Panc1 (cell line): ENCODE measurements around the gene IRGM. TPM values are rescaled to one million over a fixed set of nuclear protein-coding genes. Genes with fewer than 3 reads are reported as not detected.
"Not testable (repeated sequence)": the region's sequence is repeated elsewhere in the genome, so short reads cannot be mapped to it uniquely, and the experiment has no call there.

Experiments used
- ATAC-seq: fragments of 200-7000 bp; cut with Tn5 transposase; 2 replicates; pipeline ENCODE4 v1.9.1; 2020; ENCODE audit warnings: mild to moderate bottlenecking, moderate library complexity
- BruUV-seq: library from RNA; stranded (reverse); fragments of 400-500 nt; replicated peaks from 2 replicates; lab custom pipeline; 2021; lab: Mats Ljungman, UMichigan
- CTCF ChIA-PET: fragments of 300-600 bp; sonication (Branson Sonifier 250); formaldehyde crosslinking; loops from one replicate; lab custom pipeline; 2022; ENCODE audit warnings: antibody characterized with exemption; lab: Charles Lee
- POLR2A ChIA-PET: fragments of 300-600 bp; sonication (Branson Sonifier 250); formaldehyde crosslinking; loops from one replicate; lab custom pipeline; 2022; ENCODE audit warnings: antibody characterized with exemption; lab: Charles Lee
- DNase-seq: peaks from one replicate; pipeline ENCODE4 v3.0.0-alpha.2; 2010; ENCODE audit warnings: low read depth, low spot score
- H3K27ac ChIP-seq: 2 replicates; pipeline ENCODE4 v1.5.1; 2011; ENCODE audit warnings: mild to moderate bottlenecking, low read length, inconsistent platforms
- H3K27me3 ChIP-seq: fragments of 200-500 bp; sonication (Bioruptor generic); 2 replicates; pipeline ENCODE4 v1.6.0; 2014; ENCODE audit warnings: low read length, inconsistent platforms; ENCODE audit not compliant: control insufficient read depth, insufficient read depth
- H3K36me3 ChIP-seq: fragments of 200-500 bp; sonication (Bioruptor generic); 2 replicates; pipeline ENCODE4 v1.5.1; 2014; ENCODE audit warnings: inconsistent platforms, mild to moderate bottlenecking, low read length, moderate library complexity; ENCODE audit not compliant: control insufficient read depth, insufficient read depth
- H3K4me1 ChIP-seq: 2 replicates; pipeline ENCODE4 v1.5.1; 2011; ENCODE audit warnings: inconsistent platforms, mild to moderate bottlenecking, low read length, moderate library complexity; ENCODE audit not compliant: control insufficient read depth, insufficient read depth
- H3K4me3 ChIP-seq, 2 experiments: 2 replicates each; pipeline ENCODE4 v1.5.1; 2011 to 2012; ENCODE audit warnings: low read depth in 2 of 2, low read length in 2 of 2, mild to moderate bottlenecking in 2 of 2, inconsistent platforms in 1 of 2, moderate library complexity in 1 of 2
- H3K9me3 ChIP-seq: fragments of 200-500 bp; sonication (Bioruptor generic); 2 replicates; pipeline ENCODE4 v1.5.1; 2014; ENCODE audit warnings: low read depth, mild to moderate bottlenecking, inconsistent platforms, low read length, moderate library complexity; ENCODE audit not compliant: control insufficient read depth, insufficient read depth
- POLR2AphosphoS5 ChIP-seq: IDR thresholded peaks from 2 replicates; pipeline ENCODE4 v1.6.1; 2012; ENCODE audit warnings: mild to moderate bottlenecking, low read depth, low read length, moderate library complexity
- SIN3A ChIP-seq: IDR thresholded peaks from 2 replicates; pipeline ENCODE4 v1.6.1; 2012; ENCODE audit warnings: low read depth, mild to moderate bottlenecking, low read length, moderate library complexity, borderline replicate concordance; ENCODE audit not compliant: insufficient read depth
- TCF7L2 ChIP-seq: IDR thresholded peaks from 2 replicates; pipeline ENCODE4 v1.6.1; 2011; ENCODE audit warnings: mild to moderate bottlenecking, low read depth, low read length, inconsistent platforms
- in situ Hi-C: cut with HindIII; loops from 2 replicates; pipeline ENCODE4 v1.10.0; 2016; ENCODE audit warnings: low sequenced_read_pairs, low pct_unique_long_range_greater_than_20kb
- intact Hi-C: fragments of 100-400 bp; cut with micrococcal nuclease; formaldehyde crosslinking; loops from one replicate; pipeline ENCODE4 v1.10.0; 2022; ENCODE audit not compliant: unreplicated experiment
- total RNA-seq: library from RNA; stranded (reverse); gene quantifications from one replicate; pipeline ENCODE4 v1.2.1, GENCODE V29; 2021; ENCODE audit not compliant: unreplicated experiment
- TF ChIP-seq, protein P1 (sequence below), 2 experiments: IDR thresholded peaks; 2 replicates each; pipeline ENCODE4 v1.6.1; 2011 to 2012; ENCODE audit warnings: low read depth in 2 of 2, control low read depth in 1 of 2, low read length in 1 of 2, mild to moderate bottlenecking in 1 of 2, moderate library complexity in 1 of 2; ENCODE audit not compliant: insufficient read depth in 1 of 2
- TF ChIP-seq, protein P2 (sequence below): fragments of 450-650 bp; IDR thresholded peaks from 2 replicates; pipeline ENCODE4 v1.5.1; 2017; ENCODE audit warnings: mild to moderate bottlenecking

The IRGM gene
- total RNA-seq, 1 experiment from 2014 or later = 0.18 TPM

DNA sequence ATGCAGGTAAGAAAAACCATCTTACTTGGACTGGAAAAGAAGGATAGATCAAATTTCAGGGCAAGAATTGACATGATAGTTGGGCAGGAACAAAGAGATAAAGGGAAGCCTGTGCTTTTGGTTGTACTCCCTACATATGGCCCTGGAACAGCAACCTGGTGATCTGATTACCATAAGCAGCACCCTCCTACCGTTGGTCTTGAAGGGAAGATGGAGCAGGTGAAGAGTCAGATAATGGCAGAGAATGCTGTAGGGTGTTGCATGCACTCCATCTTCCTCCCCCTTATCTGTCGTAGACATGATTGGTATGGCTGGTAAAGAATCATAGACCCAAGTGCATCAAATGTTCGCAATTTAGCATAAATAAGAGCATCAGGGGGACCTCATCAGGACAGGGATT lies 4.7 kb downstream of the IRGM start:
- BruUV-seq = no TSS peak
- Histone ChIP-seq H3K9me3 (peaks cover 7% of the 10 kb centered on the region; the same call in 1 of the 2 replicates), H3K36me3 (no peaks in the 10 kb centered on the region), H3K27ac (no peak overlapping the region), H3K27me3 (no peaks in the 10 kb centered on the region), H3K4me3 (no peak overlapping the region), H3K4me1 (peaks cover 5% of the 10 kb centered on the region; the same call in 1 of the 2 replicates)
- ChIA-PET POLR2A (no interaction called here), CTCF (no interaction called here)
- intact Hi-C loops (no loop called here), in situ Hi-C loops (no loop called here)
- DNase-seq (no peak), ATAC-seq (no peak)
- TF ChIP-seq TCF7L2 (no peak), POLR2AphosphoS5 (no peak), SIN3A (no peak)
- TF ChIP-seq, protein P1, sequence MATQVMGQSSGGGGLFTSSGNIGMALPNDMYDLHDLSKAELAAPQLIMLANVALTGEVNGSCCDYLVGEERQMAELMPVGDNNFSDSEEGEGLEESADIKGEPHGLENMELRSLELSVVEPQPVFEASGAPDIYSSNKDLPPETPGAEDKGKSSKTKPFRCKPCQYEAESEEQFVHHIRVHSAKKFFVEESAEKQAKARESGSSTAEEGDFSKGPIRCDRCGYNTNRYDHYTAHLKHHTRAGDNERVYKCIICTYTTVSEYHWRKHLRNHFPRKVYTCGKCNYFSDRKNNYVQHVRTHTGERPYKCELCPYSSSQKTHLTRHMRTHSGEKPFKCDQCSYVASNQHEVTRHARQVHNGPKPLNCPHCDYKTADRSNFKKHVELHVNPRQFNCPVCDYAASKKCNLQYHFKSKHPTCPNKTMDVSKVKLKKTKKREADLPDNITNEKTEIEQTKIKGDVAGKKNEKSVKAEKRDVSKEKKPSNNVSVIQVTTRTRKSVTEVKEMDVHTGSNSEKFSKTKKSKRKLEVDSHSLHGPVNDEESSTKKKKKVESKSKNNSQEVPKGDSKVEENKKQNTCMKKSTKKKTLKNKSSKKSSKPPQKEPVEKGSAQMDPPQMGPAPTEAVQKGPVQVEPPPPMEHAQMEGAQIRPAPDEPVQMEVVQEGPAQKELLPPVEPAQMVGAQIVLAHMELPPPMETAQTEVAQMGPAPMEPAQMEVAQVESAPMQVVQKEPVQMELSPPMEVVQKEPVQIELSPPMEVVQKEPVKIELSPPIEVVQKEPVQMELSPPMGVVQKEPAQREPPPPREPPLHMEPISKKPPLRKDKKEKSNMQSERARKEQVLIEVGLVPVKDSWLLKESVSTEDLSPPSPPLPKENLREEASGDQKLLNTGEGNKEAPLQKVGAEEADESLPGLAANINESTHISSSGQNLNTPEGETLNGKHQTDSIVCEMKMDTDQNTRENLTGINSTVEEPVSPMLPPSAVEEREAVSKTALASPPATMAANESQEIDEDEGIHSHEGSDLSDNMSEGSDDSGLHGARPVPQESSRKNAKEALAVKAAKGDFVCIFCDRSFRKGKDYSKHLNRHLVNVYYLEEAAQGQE (IDR thresholded peaks at IDR 0.05; ENCODE audit: insufficient read depth in 1 of 2, low read depth in 2 of 2, low read length in 1 of 2) = no peak
- TF ChIP-seq, protein P2, sequence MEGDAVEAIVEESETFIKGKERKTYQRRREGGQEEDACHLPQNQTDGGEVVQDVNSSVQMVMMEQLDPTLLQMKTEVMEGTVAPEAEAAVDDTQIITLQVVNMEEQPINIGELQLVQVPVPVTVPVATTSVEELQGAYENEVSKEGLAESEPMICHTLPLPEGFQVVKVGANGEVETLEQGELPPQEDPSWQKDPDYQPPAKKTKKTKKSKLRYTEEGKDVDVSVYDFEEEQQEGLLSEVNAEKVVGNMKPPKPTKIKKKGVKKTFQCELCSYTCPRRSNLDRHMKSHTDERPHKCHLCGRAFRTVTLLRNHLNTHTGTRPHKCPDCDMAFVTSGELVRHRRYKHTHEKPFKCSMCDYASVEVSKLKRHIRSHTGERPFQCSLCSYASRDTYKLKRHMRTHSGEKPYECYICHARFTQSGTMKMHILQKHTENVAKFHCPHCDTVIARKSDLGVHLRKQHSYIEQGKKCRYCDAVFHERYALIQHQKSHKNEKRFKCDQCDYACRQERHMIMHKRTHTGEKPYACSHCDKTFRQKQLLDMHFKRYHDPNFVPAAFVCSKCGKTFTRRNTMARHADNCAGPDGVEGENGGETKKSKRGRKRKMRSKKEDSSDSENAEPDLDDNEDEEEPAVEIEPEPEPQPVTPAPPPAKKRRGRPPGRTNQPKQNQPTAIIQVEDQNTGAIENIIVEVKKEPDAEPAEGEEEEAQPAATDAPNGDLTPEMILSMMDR = no peak

DNA sequence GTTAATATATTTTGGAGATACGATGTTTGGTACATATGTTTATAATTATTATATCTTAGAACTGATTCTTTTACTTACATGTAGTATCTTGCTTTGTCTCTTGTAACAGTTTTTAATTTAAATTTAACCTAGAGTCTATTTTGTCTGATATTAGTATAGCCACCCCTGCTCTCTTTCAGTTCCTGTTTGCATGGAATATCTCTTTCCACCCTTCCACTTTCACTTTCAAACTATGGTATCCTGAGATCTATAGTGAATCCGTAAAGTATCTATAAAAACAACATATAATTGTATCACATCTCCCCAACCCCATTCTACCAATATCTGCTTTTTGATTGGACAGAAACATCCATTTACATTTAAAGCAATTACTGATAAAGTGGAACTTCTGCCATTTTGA lies 7.2 kb downstream of the IRGM start:
- Histone ChIP-seq H3K4me3 (no peak overlapping the region), H3K4me1 (no peaks in the 10 kb centered on the region), H3K27ac (no peak overlapping the region), H3K9me3 (peaks cover 7% of the 10 kb centered on the region; the same call in 1 of the 2 replicates), H3K27me3 (no peaks in the 10 kb centered on the region), H3K36me3 (no peaks in the 10 kb centered on the region)
- no peak for ATAC-seq
- POLR2A ChIA-PET = interaction anchor here (0.6 kb wide), 1 partner anchor 300 kb away, joined by 3 read pairs; no protein-coding TSS in a partner anchor
- CTCF ChIA-PET = no interaction called here
- in situ Hi-C loops (no loop called here), intact Hi-C loops (no loop called here)
- DNase-seq = no peak
- no peak for TF ChIP-seq TCF7L2
- no TSS peak for BruUV-seq

DNA sequence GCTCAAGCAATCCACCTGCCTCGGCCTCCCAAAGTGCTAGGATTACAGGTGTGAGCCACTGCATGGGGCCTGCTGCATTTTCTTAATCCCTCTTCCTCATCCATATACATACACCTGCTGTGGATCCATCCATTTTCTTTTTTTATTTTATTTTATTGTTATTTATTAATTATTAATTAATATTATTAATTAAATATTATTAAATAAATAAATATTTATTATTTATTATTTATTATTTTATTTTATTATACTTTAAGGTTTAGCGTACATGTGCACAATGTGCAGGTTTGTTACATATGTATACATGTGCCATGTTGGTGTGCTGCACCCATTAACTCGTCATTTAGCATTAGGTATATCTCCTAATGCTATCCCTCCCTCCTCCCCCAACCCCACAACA lies 10.4 kb downstream of the IRGM start:
- H3K9me3 ChIP-seq, POLR2A ChIA-PET, intact Hi-C loops, BruUV-seq, H3K27me3 ChIP-seq, ATAC-seq, H3K4me3 ChIP-seq, in situ Hi-C loops, H3K36me3 ChIP-seq, DNase-seq, H3K27ac ChIP-seq, H3K4me1 ChIP-seq, CTCF ChIA-PET: not testable (repeated sequence)
